GM23338 (cell line): Measurements from ENCODE around the gene SLF2. TPM values are rescaled to one million over a fixed set of nuclear protein-coding genes. Genes with fewer than 3 reads are reported as not detected.

ENCODE experiments used
- CREB1 ChIP-seq: fragments of 250-450 bp; sonication (Bioruptor Pico); IDR thresholded peaks from 2 replicates; pipeline ENCODE4 v1.5.0; 2020; ENCODE audit warnings: low read depth, mild to moderate bottlenecking, moderate library complexity
- EZH2 ChIP-seq: fragments of 200-600 bp; sonication (generic); IDR thresholded peaks from one replicate; pipeline ENCODE4 v1.8.0; 2017; ENCODE audit warnings: antibody characterized with exemption, mild to moderate bottlenecking, low read depth; ENCODE audit not compliant: unreplicated experiment
- EZH2phosphoT487 ChIP-seq: fragments of 200-600 bp; sonication (generic); IDR thresholded peaks from one replicate; pipeline ENCODE4 v1.8.1; 2018; ENCODE audit warnings: antibody characterized with exemption; ENCODE audit not compliant: unreplicated experiment
- NANOG ChIP-seq: IDR thresholded peaks from 2 replicates; pipeline ENCODE4 v1.6.1; 2016; ENCODE audit warnings: antibody characterized with exemption, borderline replicate concordance
- POLR2AphosphoS5 ChIP-seq: IDR thresholded peaks from 2 replicates; pipeline ENCODE4 v1.6.1; 2016; ENCODE audit warnings: antibody characterized with exemption, low read depth
- ZNF114 ChIP-seq: fragments of 250-450 bp; sonication (Bioruptor Pico); IDR thresholded peaks from 2 replicates; pipeline ENCODE4 v1.5.0; 2020; ENCODE audit warnings: mild to moderate bottlenecking, moderate library complexity
- polyA plus RNA-seq: library from polyadenylated mRNA; unstranded; fragments of >200 nt; fragmentation: Nextera tagmentation; extraction: Ambion mirVana; gene quantifications from 2 replicates; pipeline ENCODE4 v1.2.1, GENCODE V29; 2016
- total RNA-seq: library from RNA; depleted of rRNA; stranded (reverse); fragments of >200 nt; shearing (Covaris generic); gene quantifications from 2 replicates; pipeline ENCODE4 v1.2.3, GENCODE V29; 2014
- TF ChIP-seq, protein P1 (sequence below): fragments of 250-450 bp; sonication (Bioruptor Pico); IDR thresholded peaks from 2 replicates; pipeline ENCODE4 v1.5.0; 2020; ENCODE audit warnings: mild to moderate bottlenecking, moderate library complexity
- TF ChIP-seq, protein P2 (sequence below): IDR thresholded peaks from one replicate; pipeline ENCODE4 v1.6.1; 2018; ENCODE audit warnings: antibody characterized with exemption; ENCODE audit not compliant: unreplicated experiment
- TF ChIP-seq, protein P3 (sequence below), 2 experiments: fragments of 200-600 bp in 1 of 2; sonication (generic) in 1 of 2; conservative IDR thresholded peaks; 2 replicates each; pipeline versions ENCODE4 v1.5.1 to v1.6.1; 2016 to 2017; ENCODE audit warnings: antibody characterized with exemption in 2 of 2, low read depth in 2 of 2, mild to moderate bottlenecking in 2 of 2, moderate library complexity in 1 of 2
- TF ChIP-seq, protein P4 (sequence below): IDR thresholded peaks from 2 replicates; pipeline ENCODE4 v1.6.1; 2016; ENCODE audit warnings: antibody characterized with exemption

SLF2 gene
- total and polyA plus RNA-seq, 2 experiments from 2014 or later: 13.6 to 22.1 TPM

DNA sequence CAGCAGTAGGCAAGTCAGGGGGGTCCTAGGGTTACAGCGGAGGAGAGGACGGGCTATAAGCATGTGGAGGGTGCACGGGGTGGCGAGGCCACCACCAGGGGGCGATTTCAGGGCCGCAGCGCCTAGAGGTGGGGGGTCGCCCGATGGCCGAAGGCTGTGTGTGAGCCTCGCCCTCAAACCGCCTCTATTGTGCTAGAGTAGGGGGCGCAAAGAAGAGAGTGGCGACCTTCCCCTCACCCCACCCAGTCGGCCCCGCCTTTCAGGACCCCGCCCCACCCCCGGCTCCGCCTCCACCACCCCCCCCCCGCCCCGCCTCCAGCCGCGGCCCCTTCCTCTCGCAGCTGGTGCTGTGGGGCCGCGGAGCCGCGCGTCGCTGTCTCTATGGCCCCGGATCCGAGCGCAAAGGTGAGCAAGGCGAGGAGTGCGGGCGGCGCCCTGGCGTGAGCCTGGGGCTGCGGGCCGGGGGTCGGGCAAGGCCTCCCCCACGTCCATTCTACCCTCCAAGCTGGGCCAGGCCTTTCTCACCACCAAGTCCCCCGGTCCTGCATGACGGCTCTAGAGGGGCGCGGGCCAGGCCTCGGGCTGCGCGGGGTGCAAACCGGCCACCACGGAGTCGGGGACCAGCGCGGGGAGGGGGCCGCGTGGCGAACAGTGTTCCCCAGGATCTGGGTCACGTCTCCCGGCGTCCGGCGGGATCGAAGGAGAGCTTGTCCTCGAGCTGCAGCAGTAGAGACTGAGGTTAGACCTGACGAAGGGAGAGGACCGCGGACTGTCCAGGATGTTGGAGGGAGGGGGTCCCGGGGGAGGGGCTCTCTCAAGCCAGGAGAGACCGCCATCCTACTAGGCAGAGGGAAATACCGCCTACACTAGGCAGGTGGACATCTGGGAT, 56.7 kb downstream of the SLF2 start, which contains the start of gene SEMA4G (continued):
- TF ChIP-seq, protein P1, sequence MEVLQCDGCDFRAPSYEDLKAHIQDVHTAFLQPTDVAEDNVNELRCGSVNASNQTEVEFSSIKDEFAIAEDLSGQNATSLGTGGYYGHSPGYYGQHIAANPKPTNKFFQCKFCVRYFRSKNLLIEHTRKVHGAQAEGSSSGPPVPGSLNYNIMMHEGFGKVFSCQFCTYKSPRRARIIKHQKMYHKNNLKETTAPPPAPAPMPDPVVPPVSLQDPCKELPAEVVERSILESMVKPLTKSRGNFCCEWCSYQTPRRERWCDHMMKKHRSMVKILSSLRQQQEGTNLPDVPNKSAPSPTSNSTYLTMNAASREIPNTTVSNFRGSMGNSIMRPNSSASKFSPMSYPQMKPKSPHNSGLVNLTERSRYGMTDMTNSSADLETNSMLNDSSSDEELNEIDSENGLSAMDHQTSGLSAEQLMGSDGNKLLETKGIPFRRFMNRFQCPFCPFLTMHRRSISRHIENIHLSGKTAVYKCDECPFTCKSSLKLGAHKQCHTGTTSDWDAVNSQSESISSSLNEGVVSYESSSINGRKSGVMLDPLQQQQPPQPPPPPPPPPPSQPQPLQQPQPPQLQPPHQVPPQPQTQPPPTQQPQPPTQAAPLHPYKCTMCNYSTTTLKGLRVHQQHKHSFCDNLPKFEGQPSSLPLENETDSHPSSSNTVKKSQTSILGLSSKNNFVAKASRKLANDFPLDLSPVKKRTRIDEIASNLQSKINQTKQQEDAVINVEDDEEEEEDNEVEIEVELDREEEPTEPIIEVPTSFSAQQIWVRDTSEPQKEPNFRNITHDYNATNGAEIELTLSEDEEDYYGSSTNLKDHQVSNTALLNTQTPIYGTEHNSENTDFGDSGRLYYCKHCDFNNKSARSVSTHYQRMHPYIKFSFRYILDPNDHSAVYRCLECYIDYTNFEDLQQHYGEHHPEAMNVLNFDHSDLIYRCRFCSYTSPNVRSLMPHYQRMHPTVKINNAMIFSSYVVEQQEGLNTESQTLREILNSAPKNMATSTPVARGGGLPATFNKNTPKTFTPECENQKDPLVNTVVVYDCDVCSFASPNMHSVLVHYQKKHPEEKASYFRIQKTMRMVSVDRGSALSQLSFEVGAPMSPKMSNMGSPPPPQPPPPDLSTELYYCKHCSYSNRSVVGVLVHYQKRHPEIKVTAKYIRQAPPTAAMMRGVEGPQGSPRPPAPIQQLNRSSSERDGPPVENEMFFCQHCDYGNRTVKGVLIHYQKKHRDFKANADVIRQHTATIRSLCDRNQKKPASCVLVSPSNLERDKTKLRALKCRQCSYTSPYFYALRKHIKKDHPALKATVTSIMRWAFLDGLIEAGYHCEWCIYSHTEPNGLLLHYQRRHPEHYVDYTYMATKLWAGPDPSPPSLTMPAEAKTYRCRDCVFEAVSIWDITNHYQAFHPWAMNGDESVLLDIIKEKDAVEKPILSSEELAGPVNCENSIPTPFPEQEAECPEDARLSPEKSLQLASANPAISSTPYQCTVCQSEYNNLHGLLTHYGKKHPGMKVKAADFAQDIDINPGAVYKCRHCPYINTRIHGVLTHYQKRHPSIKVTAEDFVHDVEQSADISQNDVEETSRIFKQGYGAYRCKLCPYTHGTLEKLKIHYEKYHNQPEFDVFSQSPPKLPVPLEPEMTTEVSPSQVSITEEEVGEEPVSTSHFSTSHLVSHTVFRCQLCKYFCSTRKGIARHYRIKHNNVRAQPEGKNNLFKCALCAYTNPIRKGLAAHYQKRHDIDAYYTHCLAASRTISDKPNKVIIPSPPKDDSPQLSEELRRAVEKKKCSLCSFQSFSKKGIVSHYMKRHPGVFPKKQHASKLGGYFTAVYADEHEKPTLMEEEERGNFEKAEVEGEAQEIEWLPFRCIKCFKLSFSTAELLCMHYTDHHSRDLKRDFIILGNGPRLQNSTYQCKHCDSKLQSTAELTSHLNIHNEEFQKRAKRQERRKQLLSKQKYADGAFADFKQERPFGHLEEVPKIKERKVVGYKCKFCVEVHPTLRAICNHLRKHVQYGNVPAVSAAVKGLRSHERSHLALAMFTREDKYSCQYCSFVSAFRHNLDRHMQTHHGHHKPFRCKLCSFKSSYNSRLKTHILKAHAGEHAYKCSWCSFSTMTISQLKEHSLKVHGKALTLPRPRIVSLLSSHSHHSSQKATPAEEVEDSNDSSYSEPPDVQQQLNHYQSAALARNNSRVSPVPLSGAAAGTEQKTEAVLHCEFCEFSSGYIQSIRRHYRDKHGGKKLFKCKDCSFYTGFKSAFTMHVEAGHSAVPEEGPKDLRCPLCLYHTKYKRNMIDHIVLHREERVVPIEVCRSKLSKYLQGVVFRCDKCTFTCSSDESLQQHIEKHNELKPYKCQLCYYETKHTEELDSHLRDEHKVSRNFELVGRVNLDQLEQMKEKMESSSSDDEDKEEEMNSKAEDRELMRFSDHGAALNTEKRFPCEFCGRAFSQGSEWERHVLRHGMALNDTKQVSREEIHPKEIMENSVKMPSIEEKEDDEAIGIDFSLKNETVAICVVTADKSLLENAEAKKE: no peak
- TF ChIP-seq, protein P2, sequence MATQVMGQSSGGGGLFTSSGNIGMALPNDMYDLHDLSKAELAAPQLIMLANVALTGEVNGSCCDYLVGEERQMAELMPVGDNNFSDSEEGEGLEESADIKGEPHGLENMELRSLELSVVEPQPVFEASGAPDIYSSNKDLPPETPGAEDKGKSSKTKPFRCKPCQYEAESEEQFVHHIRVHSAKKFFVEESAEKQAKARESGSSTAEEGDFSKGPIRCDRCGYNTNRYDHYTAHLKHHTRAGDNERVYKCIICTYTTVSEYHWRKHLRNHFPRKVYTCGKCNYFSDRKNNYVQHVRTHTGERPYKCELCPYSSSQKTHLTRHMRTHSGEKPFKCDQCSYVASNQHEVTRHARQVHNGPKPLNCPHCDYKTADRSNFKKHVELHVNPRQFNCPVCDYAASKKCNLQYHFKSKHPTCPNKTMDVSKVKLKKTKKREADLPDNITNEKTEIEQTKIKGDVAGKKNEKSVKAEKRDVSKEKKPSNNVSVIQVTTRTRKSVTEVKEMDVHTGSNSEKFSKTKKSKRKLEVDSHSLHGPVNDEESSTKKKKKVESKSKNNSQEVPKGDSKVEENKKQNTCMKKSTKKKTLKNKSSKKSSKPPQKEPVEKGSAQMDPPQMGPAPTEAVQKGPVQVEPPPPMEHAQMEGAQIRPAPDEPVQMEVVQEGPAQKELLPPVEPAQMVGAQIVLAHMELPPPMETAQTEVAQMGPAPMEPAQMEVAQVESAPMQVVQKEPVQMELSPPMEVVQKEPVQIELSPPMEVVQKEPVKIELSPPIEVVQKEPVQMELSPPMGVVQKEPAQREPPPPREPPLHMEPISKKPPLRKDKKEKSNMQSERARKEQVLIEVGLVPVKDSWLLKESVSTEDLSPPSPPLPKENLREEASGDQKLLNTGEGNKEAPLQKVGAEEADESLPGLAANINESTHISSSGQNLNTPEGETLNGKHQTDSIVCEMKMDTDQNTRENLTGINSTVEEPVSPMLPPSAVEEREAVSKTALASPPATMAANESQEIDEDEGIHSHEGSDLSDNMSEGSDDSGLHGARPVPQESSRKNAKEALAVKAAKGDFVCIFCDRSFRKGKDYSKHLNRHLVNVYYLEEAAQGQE: no peak
- TF ChIP-seq POLR2AphosphoS5 (peak; percentile 71; the same call in 1 of the 2 replicates), EZH2 (no peak), ZNF114 (no peak), CREB1 (CRISPR knock-in tag) (no peak), NANOG (no peak), EZH2phosphoT487 (no peak)
- TF ChIP-seq, protein P3, sequence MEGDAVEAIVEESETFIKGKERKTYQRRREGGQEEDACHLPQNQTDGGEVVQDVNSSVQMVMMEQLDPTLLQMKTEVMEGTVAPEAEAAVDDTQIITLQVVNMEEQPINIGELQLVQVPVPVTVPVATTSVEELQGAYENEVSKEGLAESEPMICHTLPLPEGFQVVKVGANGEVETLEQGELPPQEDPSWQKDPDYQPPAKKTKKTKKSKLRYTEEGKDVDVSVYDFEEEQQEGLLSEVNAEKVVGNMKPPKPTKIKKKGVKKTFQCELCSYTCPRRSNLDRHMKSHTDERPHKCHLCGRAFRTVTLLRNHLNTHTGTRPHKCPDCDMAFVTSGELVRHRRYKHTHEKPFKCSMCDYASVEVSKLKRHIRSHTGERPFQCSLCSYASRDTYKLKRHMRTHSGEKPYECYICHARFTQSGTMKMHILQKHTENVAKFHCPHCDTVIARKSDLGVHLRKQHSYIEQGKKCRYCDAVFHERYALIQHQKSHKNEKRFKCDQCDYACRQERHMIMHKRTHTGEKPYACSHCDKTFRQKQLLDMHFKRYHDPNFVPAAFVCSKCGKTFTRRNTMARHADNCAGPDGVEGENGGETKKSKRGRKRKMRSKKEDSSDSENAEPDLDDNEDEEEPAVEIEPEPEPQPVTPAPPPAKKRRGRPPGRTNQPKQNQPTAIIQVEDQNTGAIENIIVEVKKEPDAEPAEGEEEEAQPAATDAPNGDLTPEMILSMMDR (conservative IDR thresholded peaks at IDR 0.05; ENCODE audit: low read depth in 2 of 2): peak; percentile 67 to 78
- TF ChIP-seq, protein P4, sequence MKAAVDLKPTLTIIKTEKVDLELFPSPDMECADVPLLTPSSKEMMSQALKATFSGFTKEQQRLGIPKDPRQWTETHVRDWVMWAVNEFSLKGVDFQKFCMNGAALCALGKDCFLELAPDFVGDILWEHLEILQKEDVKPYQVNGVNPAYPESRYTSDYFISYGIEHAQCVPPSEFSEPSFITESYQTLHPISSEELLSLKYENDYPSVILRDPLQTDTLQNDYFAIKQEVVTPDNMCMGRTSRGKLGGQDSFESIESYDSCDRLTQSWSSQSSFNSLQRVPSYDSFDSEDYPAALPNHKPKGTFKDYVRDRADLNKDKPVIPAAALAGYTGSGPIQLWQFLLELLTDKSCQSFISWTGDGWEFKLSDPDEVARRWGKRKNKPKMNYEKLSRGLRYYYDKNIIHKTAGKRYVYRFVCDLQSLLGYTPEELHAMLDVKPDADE: no peak
